Measurements from ENCODE around the gene PSPN. TPM values are rescaled to one million over a fixed set of nuclear protein-coding genes. Genes with fewer than 3 reads are reported as not detected.

The PSPN gene
- total and polyA plus RNA-seq, 3 donors from 2014 or later = 1.1 to 5.1 (median 2.9) TPM

DNA sequence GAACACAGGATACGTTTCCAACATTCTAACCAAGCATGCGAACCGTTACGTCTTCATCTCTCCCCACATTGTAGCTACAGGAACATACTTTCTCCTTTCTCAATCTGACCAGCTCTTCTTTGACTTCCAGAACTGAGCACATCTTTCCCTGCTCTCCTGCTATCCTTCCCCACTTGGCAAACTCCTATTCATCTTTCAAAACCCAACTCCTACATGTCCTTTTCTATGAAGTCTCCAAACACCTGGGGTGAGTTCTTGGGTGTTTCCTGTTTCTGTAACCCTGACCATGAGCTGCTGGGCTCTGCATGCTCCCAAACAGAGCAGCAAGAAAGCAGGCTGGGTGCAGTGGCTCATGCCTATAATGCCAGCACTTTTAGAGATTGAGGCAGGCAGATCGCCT lies 48.9 kb downstream of the PSPN start:
- no peak for DNase-seq
- no peaks in the 10 kb centered on the region for H3K4me1 ChIP-seq
- H3K9me3 ChIP-seq = no peaks in the 10 kb centered on the region
- H3K27me3 ChIP-seq = no peaks in the 10 kb centered on the region
- no peak overlapping the region for H3K27ac ChIP-seq
- H3K4me3 ChIP-seq = no peak overlapping the region
- intact Hi-C loops (cut with DNase I; ENCODE audit: low total_unique reads) = no loop called here
- H3K36me3 ChIP-seq (ENCODE audit: low read depth, missing control alignments) = no peaks in the 10 kb centered on the region
- WGBS, 2 donors = 86 to 89% methylated on average over 5 of the region's 5 CpGs
- TF ChIP-seq POLR2A (IDR thresholded peaks at IDR 0.05) (no peak), CTCF (IDR thresholded peaks at IDR 0.05) (no peak)

DNA sequence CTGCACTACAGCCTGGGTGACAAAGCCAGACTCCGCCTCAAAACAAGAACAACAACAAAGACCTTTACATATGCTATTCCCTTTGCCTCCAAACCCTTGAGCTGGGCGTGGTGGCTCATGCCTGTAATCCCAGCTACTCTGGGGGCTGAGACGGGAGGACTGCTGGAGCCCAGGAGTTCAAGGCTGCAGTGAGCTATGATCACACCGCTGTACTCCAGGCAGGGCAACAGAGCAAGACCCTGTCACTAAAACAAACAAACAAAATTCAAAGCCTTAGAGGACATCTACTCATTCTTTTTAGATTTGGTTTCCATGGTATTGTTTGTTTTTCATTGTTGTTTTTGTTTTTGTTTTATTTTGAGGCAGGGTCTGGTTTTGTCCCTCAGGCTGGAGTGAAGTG lies 50.1 kb downstream of the PSPN start:
- DNase-seq = no peak
- Histone ChIP-seq H3K36me3 (ENCODE audit: low read depth, missing control alignments) (no peaks in the 10 kb centered on the region), H3K4me1 (no peaks in the 10 kb centered on the region), H3K27me3 (no peaks in the 10 kb centered on the region), H3K9me3 (no peaks in the 10 kb centered on the region), H3K27ac (no peak overlapping the region), H3K4me3 (no peak overlapping the region)
- TF ChIP-seq POLR2A (IDR thresholded peaks at IDR 0.05) = no peak
- no peak for TF ChIP-seq CTCF (IDR thresholded peaks at IDR 0.05)
- intact Hi-C loops (cut with DNase I; ENCODE audit: low total_unique reads) = no loop called here
- WGBS, 2 donors = 74 to 84% methylated on average over 4 of the region's 4 CpGs

Small RNA genes within 50 kb of the gene (microRNA-seq; reads per million reads assigned to microRNA genes)
- gene MIR3940 (ENCODE audit: borderline number of aligned reads in 2 of 2, borderline replicate concordance in 1 of 2) = 4.8 to 11.8 reads per million in 2 donors
- gene MIR6790 (ENCODE audit: borderline number of aligned reads in 2 of 2, borderline replicate concordance in 1 of 2) = 0 to 2.8 reads per million in 2 donors
- 0 to 2.1 reads per million in 2 donors for gene MIR6885 (ENCODE audit: borderline number of aligned reads in 2 of 2, borderline replicate concordance in 1 of 2)

Small RNA genes within 50 kb of the gene (small RNA-seq; reads per million reads assigned to genes)
- gene MIR6790 (0 reads per million in 2 donors), gene MIR6885 (0 reads per million in 2 donors)

Other genes starting within 250 kb of the PSPN start
- gene ACSBG2, start 240.3 kb downstream of the PSPN start, total RNA-seq = 100 to 1,000 TPM in 1 of 2 donors, 10 to 100 TPM in 1; 83.4 to 316 TPM
- gene ACSBG2, start 240.3 kb downstream of the PSPN start, polyA plus RNA-seq (ENCODE audit: insufficient read depth, low read depth, low replicate concordance) = 411 TPM
- 10 to 100 TPM; 17.3 to 22.4 TPM for gene MLLT1, start 96.0 kb downstream of the PSPN start, total RNA-seq
- 32.0 TPM for gene MLLT1, start 96.0 kb downstream of the PSPN start, polyA plus RNA-seq (ENCODE audit: insufficient read depth, low read depth, low replicate concordance)
- under 1 TPM; 0.39 to 0.99 TPM for gene ACER1, start 42.3 kb downstream of the PSPN start, total RNA-seq
- 1.0 TPM for gene ACER1, start 42.3 kb downstream of the PSPN start, polyA plus RNA-seq (ENCODE audit: insufficient read depth, low read depth, low replicate concordance)
- gene CLPP, start 14.4 kb downstream of the PSPN start, total RNA-seq = 100 to 1,000 TPM in 1 of 2 donors, 10 to 100 TPM in 1; 52.1 to 101 TPM
- 113 TPM for gene CLPP, start 14.4 kb downstream of the PSPN start, polyA plus RNA-seq (ENCODE audit: insufficient read depth, low read depth, low replicate concordance)
- 100 to 1,000 TPM; 243 to 524 TPM for gene ALKBH7, start 3.1 kb downstream of the PSPN start, total RNA-seq
- gene ALKBH7, start 3.1 kb downstream of the PSPN start, polyA plus RNA-seq (ENCODE audit: insufficient read depth, low read depth, low replicate concordance) = 608 TPM
- 10 to 100 TPM; 78.1 to 81.1 TPM for gene GTF2F1, start 17.2 kb upstream of the PSPN start, total RNA-seq
- 122 TPM for gene GTF2F1, start 17.2 kb upstream of the PSPN start, polyA plus RNA-seq (ENCODE audit: insufficient read depth, low read depth, low replicate concordance)
- 100 to 1,000 TPM; 279 to 336 TPM for gene KHSRP, start 48.9 kb upstream of the PSPN start, total RNA-seq
- 358 TPM for gene KHSRP, start 48.9 kb upstream of the PSPN start, polyA plus RNA-seq (ENCODE audit: insufficient read depth, low read depth, low replicate concordance)
- 1 to 10 TPM; 3.2 to 3.9 TPM for gene SLC25A41, start 57.8 kb upstream of the PSPN start, total RNA-seq
- gene SLC25A41, start 57.8 kb upstream of the PSPN start, polyA plus RNA-seq (ENCODE audit: insufficient read depth, low read depth, low replicate concordance) = 7.6 TPM
- 10 to 100 TPM; 34.3 to 38.5 TPM for gene SLC25A23, start 83.9 kb upstream of the PSPN start, total RNA-seq
- 26.9 TPM for gene SLC25A23, start 83.9 kb upstream of the PSPN start, polyA plus RNA-seq (ENCODE audit: insufficient read depth, low read depth, low replicate concordance)
- gene CRB3, start 88.3 kb upstream of the PSPN start, total RNA-seq = 1 to 10 TPM; 1.2 to 2.0 TPM
- gene CRB3, start 88.3 kb upstream of the PSPN start, polyA plus RNA-seq (ENCODE audit: insufficient read depth, low read depth, low replicate concordance) = 2.3 TPM
- 1 to 10 TPM; 1.9 to 3.2 TPM for gene DENND1C, start 105.9 kb upstream of the PSPN start, total RNA-seq
- gene DENND1C, start 105.9 kb upstream of the PSPN start, polyA plus RNA-seq (ENCODE audit: insufficient read depth, low read depth, low replicate concordance) = 2.9 TPM
- 100 to 1,000 TPM; 217 to 277 TPM for gene TUBB4A, start 126.4 kb upstream of the PSPN start, total RNA-seq
- gene TUBB4A, start 126.4 kb upstream of the PSPN start, polyA plus RNA-seq (ENCODE audit: insufficient read depth, low read depth, low replicate concordance) = 205 TPM
- 1 to 10 TPM; 5.7 to 8.4 TPM for gene TNFSF9, start 155.1 kb upstream of the PSPN start, total RNA-seq
- 3.1 TPM for gene TNFSF9, start 155.1 kb upstream of the PSPN start, polyA plus RNA-seq (ENCODE audit: insufficient read depth, low read depth, low replicate concordance)
- gene CD70, start 215.2 kb upstream of the PSPN start, total RNA-seq = 1 to 10 TPM in 1 of 2 donors, not detected in 1; 1.0 TPM
- gene CD70, start 215.2 kb upstream of the PSPN start, polyA plus RNA-seq (ENCODE audit: insufficient read depth, low read depth, low replicate concordance) = 0.63 TPM

Measured in testis (tissue), 3 donors.